ENCODE results near the gene SLC9A8. TPM values are rescaled to one million over a fixed set of nuclear protein-coding genes. Genes with fewer than 3 reads are reported as not detected.

Gene SLC9A8
- polyA plus RNA-seq, 1 donor from 2014 or later, result 6.7 TPM

- H3K27ac ChIP-seq (ENCODE audit: low read length), result no peak overlapping the region
- H2AFZ ChIP-seq (ENCODE audit: low read depth, low read length), result no peak overlapping the region
- no peak overlapping the region for H3K4me2 ChIP-seq (ENCODE audit: low read length)
- no peaks in the 10 kb centered on the region for H3K9me2 ChIP-seq (ENCODE audit: insufficient read depth, low read length)
- H4K20me1 ChIP-seq (ENCODE audit: insufficient read depth), result no peaks in the 10 kb centered on the region
- H3F3A ChIP-seq (ENCODE audit: insufficient read depth, low read length, poor library complexity, severe bottlenecking), result no peaks in the 10 kb centered on the region
- H3K36me3 ChIP-seq (ENCODE audit: insufficient read depth, low read length), result no peaks in the 10 kb centered on the region
- no peaks in the 10 kb centered on the region for H3K79me2 ChIP-seq (replicated peaks; ENCODE audit: insufficient read depth, low read length)
- TF ChIP-seq TAF1 (IDR thresholded peaks at IDR 0.05; ENCODE audit: low read depth) (no peak), RAD21 (conservative IDR thresholded peaks at IDR 0.05) (no peak), EP300 (conservative IDR thresholded peaks at IDR 0.05; ENCODE audit: poor library complexity, severe bottlenecking) (no peak), POLR2AphosphoS5 (IDR thresholded peaks at IDR 0.05) (no peak), SMC3 (conservative IDR thresholded peaks at IDR 0.05; ENCODE audit: poor library complexity) (no peak), MXI1 (conservative IDR thresholded peaks at IDR 0.05; ENCODE audit: poor library complexity, severe bottlenecking) (no peak), CTCF (IDR thresholded peaks at IDR 0.05; ENCODE audit: poor library complexity, severe bottlenecking) (no peak), REST (IDR thresholded peaks at IDR 0.05; ENCODE audit: borderline replicate concordance) (no peak), EZH2 (IDR thresholded peaks at IDR 0.05; ENCODE audit: borderline replicate concordance, insufficient read depth, low read length, poor library complexity, severe bottlenecking) (no peak)
- H3K9me3 ChIP-seq (ENCODE audit: low read length), result no peaks in the 10 kb centered on the region
- no peaks in the 10 kb centered on the region for H3K27me3 ChIP-seq (ENCODE audit: insufficient read depth, low read depth, low read length)
- H3K4me3 ChIP-seq (ENCODE audit: low read length), result no peak overlapping the region
- no peak overlapping the region for H3K9ac ChIP-seq (ENCODE audit: low read length)
Observed at GRCh38 chr20:49872056-49872455, 59.4 kb downstream of the SLC9A8 start.

GRCh38 chr20:49874696-49875095, 62.1 kb downstream of the SLC9A8 start:
- Histone ChIP-seq H3K9me2 (ENCODE audit: insufficient read depth, low read length) (no peaks in the 10 kb centered on the region), H4K20me1 (ENCODE audit: insufficient read depth) (no peaks in the 10 kb centered on the region), H3K36me3 (ENCODE audit: insufficient read depth, low read length) (no peaks in the 10 kb centered on the region), H2AFZ (ENCODE audit: low read depth, low read length) (no peak overlapping the region), H3K4me3 (ENCODE audit: low read length) (no peak overlapping the region), H3F3A (ENCODE audit: insufficient read depth, low read length, poor library complexity, severe bottlenecking) (no peaks in the 10 kb centered on the region), H3K9me3 (ENCODE audit: low read length) (no peaks in the 10 kb centered on the region), H3K27ac (ENCODE audit: low read length) (no peak overlapping the region), H3K79me2 (replicated peaks; ENCODE audit: insufficient read depth, low read length) (no peaks in the 10 kb centered on the region), H3K9ac (ENCODE audit: low read length) (no peak overlapping the region), H3K4me2 (ENCODE audit: low read length) (no peak overlapping the region), H3K27me3 (ENCODE audit: insufficient read depth, low read depth, low read length) (no peaks in the 10 kb centered on the region)
- TF ChIP-seq CTCF (IDR thresholded peaks at IDR 0.05; ENCODE audit: poor library complexity, severe bottlenecking) (no peak), RAD21 (conservative IDR thresholded peaks at IDR 0.05) (no peak), EZH2 (IDR thresholded peaks at IDR 0.05; ENCODE audit: borderline replicate concordance, insufficient read depth, low read length, poor library complexity, severe bottlenecking) (no peak), TAF1 (IDR thresholded peaks at IDR 0.05; ENCODE audit: low read depth) (no peak), EP300 (conservative IDR thresholded peaks at IDR 0.05; ENCODE audit: poor library complexity, severe bottlenecking) (no peak), MXI1 (conservative IDR thresholded peaks at IDR 0.05; ENCODE audit: poor library complexity, severe bottlenecking) (no peak), POLR2AphosphoS5 (IDR thresholded peaks at IDR 0.05) (no peak), REST (IDR thresholded peaks at IDR 0.05; ENCODE audit: borderline replicate concordance) (no peak), SMC3 (conservative IDR thresholded peaks at IDR 0.05; ENCODE audit: poor library complexity) (no peak)

Measured in neural cell (in vitro differentiated cells).